HEK293 (cell line): ENCODE results near the gene TMEM222.

Experiments used
- CTCF ChIA-PET: fragments of 350-600 bp; formaldehyde crosslinking; extraction: SDS; loops from one replicate; lab custom pipeline; 2021; ENCODE audit warnings: antibody characterized with exemption; lab: Yijun Ruan, JAX
- POLR2A ChIA-PET: fragments of 300-600 bp; formaldehyde crosslinking; extraction: SDS; loops from one replicate; lab custom pipeline; 2020; ENCODE audit warnings: antibody characterized with exemption, inconsistent platforms; lab: Yijun Ruan, JAX
- H3K27ac ChIP-seq: fragments of 200-500 bp; sonication (Bioruptor generic); 2 replicates; pipeline ENCODE4 v1.5.1; 2014; ENCODE audit warnings: low read depth, low read length, control low read depth, inconsistent platforms; ENCODE audit errors: extremely low read depth
- H3K36me3 ChIP-seq, 2 experiments: fragments of 200-500 bp in 1 of 2; sonication (Bioruptor generic) in 1 of 2; 1 replicate in 1 of 2; 2 replicates in 1 of 2; pipeline ENCODE4 v1.5.1; 2014 to 2017; ENCODE audit warnings: inconsistent platforms in 2 of 2, low read length in 2 of 2; ENCODE audit not compliant: control insufficient read depth in 2 of 2, insufficient read depth in 1 of 2
- H3K4me1 ChIP-seq: fragments of 200-500 bp; sonication (Bioruptor generic); 2 replicates; pipeline ENCODE4 v1.5.1; 2014; ENCODE audit warnings: mild to moderate bottlenecking, low read length, inconsistent platforms; ENCODE audit not compliant: control insufficient read depth, insufficient read depth
- H3K4me3 ChIP-seq: 2 replicates; pipeline ENCODE4 v1.5.1; 2011; ENCODE audit warnings: low read depth, mild to moderate bottlenecking, control low read depth, low read length, moderate library complexity
- H3K9me3 ChIP-seq: fragments of 200-500 bp; sonication (Bioruptor generic); 2 replicates; pipeline ENCODE4 v1.5.1; 2014; ENCODE audit warnings: low read depth, low read length, inconsistent platforms; ENCODE audit not compliant: control insufficient read depth, insufficient read depth
- EGR2 ChIP-seq: fragments of 450-650 bp; formaldehyde crosslinking; IDR thresholded peaks from 2 replicates; pipeline ENCODE4 v1.5.1; 2016; ENCODE audit warnings: low read depth, missing biosample characterization, missing genetic modification characterization
- GLIS2 ChIP-seq: fragments of 450-650 bp; formaldehyde crosslinking; IDR thresholded peaks from 2 replicates; pipeline ENCODE4 v1.5.1; 2016; ENCODE audit warnings: missing biosample characterization, missing genetic modification characterization
- HOXA7 ChIP-seq: sonication (generic); formaldehyde crosslinking; IDR thresholded peaks from 2 replicates; pipeline ENCODE4 v1.8.1; 2022; ENCODE audit warnings: missing genetic modification reagents, borderline replicate concordance
- HOXC10 ChIP-seq: sonication (generic); formaldehyde crosslinking; IDR thresholded peaks from 2 replicates; pipeline ENCODE4 v1.8.1; 2023; ENCODE audit warnings: mild to moderate bottlenecking, missing genetic modification reagents
- MZF1 ChIP-seq: fragments of 450-650 bp; formaldehyde crosslinking; IDR thresholded peaks from 2 replicates; pipeline ENCODE4 v1.5.1; 2017; ENCODE audit warnings: missing biosample characterization, missing genetic modification characterization, borderline replicate concordance
- PRDM10 ChIP-seq: fragments of 450-650 bp; formaldehyde crosslinking; IDR thresholded peaks from 2 replicates; pipeline ENCODE4 v1.5.1; 2016; ENCODE audit warnings: missing biosample characterization, missing genetic modification characterization
- SALL2 ChIP-seq: fragments of 450-650 bp; formaldehyde crosslinking; IDR thresholded peaks from 2 replicates; pipeline ENCODE4 v1.5.0; 2017; ENCODE audit warnings: missing biosample characterization, mild to moderate bottlenecking, missing genetic modification characterization, borderline replicate concordance
- SP3 ChIP-seq: fragments of 450-650 bp; formaldehyde crosslinking; IDR thresholded peaks from 2 replicates; pipeline ENCODE4 v1.5.1; 2016; ENCODE audit warnings: missing biosample characterization, missing genetic modification characterization
- ZFP3 ChIP-seq: fragments of 450-650 bp; formaldehyde crosslinking; IDR thresholded peaks from 2 replicates; pipeline ENCODE4 v1.5.1; 2016; ENCODE audit warnings: low read depth, missing biosample characterization, missing genetic modification characterization
- ZNF148 ChIP-seq: fragments of 450-650 bp; formaldehyde crosslinking; IDR thresholded peaks from 2 replicates; pipeline ENCODE4 v1.5.0; 2017; ENCODE audit warnings: missing biosample characterization, missing genetic modification characterization, borderline replicate concordance
- ZNF223 ChIP-seq: fragments of 450-650 bp; formaldehyde crosslinking; IDR thresholded peaks from 2 replicates; pipeline ENCODE4 v1.5.1; 2016; ENCODE audit warnings: missing biosample characterization, missing genetic modification characterization
- ZNF266 ChIP-seq: fragments of 450-650 bp; formaldehyde crosslinking; IDR thresholded peaks from 2 replicates; pipeline ENCODE4 v1.5.1; 2016; ENCODE audit warnings: missing biosample characterization, missing genetic modification characterization, low read depth
- ZNF335 ChIP-seq: fragments of 450-650 bp; formaldehyde crosslinking; conservative IDR thresholded peaks from 2 replicates; pipeline ENCODE4 v1.5.1; 2016; ENCODE audit warnings: missing biosample characterization, missing genetic modification characterization
- ZNF366 ChIP-seq: fragments of 450-650 bp; formaldehyde crosslinking; conservative IDR thresholded peaks from 2 replicates; pipeline ENCODE4 v1.5.1; 2016; ENCODE audit warnings: missing biosample characterization, missing genetic modification characterization
- ZNF488 ChIP-seq: fragments of 450-650 bp; formaldehyde crosslinking; IDR thresholded peaks from 2 replicates; pipeline ENCODE4 v1.5.1; 2016; ENCODE audit warnings: missing biosample characterization, missing genetic modification characterization
- ZNF501 ChIP-seq: fragments of 450-650 bp; formaldehyde crosslinking; IDR thresholded peaks from 2 replicates; pipeline ENCODE4 v1.5.1; 2016; ENCODE audit warnings: missing biosample characterization, missing genetic modification characterization
- ZNF629 ChIP-seq: fragments of 450-650 bp; formaldehyde crosslinking; IDR thresholded peaks from 2 replicates; pipeline ENCODE4 v1.5.1; 2017; ENCODE audit warnings: missing biosample characterization, missing genetic modification characterization
- ZNF747 ChIP-seq: fragments of 450-650 bp; formaldehyde crosslinking; IDR thresholded peaks from 2 replicates; pipeline ENCODE4 v1.5.1; 2016; ENCODE audit warnings: missing biosample characterization, missing genetic modification characterization
- ZNF843 ChIP-seq: fragments of 450-650 bp; formaldehyde crosslinking; IDR thresholded peaks from 2 replicates; pipeline ENCODE4 v1.5.1; 2016; ENCODE audit warnings: missing biosample characterization, missing genetic modification characterization
- ZSCAN23 ChIP-seq: fragments of 450-650 bp; formaldehyde crosslinking; IDR thresholded peaks from 2 replicates; pipeline ENCODE4 v1.5.1; 2016; ENCODE audit warnings: missing biosample characterization, missing genetic modification characterization
- TF ChIP-seq, protein P1 (sequence below): fragments of 450-650 bp; formaldehyde crosslinking; IDR thresholded peaks from 2 replicates; pipeline ENCODE4 v1.5.1; 2016; ENCODE audit warnings: missing biosample characterization, missing genetic modification characterization, low read depth
- TF ChIP-seq, protein P2 (sequence below): fragments of 450-650 bp; formaldehyde crosslinking; IDR thresholded peaks from 2 replicates; pipeline ENCODE4 v1.5.1; 2016; ENCODE audit warnings: missing biosample characterization, missing genetic modification characterization
- TF ChIP-seq, protein P3 (sequence below): fragments of 450-650 bp; formaldehyde crosslinking; IDR thresholded peaks from 2 replicates; pipeline ENCODE4 v1.5.1; 2016; ENCODE audit warnings: missing biosample characterization, missing genetic modification characterization

The TMEM222 gene

DNA sequence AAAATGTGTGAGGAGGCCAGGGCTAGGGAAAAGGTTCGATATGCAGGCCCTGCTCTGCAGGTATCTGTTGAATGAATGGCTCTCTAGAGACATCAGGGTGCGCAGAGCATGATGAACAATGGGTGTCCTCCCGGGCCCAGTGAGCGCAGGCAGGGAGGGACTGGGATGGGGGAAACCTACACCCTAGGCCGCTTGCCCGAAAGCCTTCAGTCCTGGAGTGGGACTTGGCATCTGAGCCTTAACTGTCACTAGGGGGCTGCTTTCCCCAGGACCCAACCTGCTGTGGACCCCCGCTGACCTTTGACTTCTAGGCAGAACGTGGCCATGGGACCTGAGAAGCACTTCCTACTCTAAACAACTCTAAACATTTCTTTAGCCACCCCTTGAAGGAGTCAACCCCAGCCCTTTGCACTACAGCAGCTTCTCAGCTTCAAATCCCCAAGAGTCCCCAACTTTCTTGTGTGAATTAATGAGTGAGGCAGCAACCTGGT lies 45.2 kb downstream of the TMEM222 start:
- peak overlapping the region; percentile 78; the same call in 1 of the 2 replicates for H3K27ac ChIP-seq
- H3K4me1 ChIP-seq = peaks cover 2% of the 10 kb centered on the region; the same call in 1 of the 2 replicates
- no peak; the same call in 1 of the 2 replicates for TF ChIP-seq SP3 (tag by site-specific recombination)
- no peak for TF ChIP-seq MZF1 (tag by site-specific recombination)
- TF ChIP-seq EGR2 (tag by site-specific recombination) = no peak
- TF ChIP-seq ZSCAN23 (tag by site-specific recombination) = no peak
- no peak for TF ChIP-seq ZNF843 (tag by site-specific recombination)
- TF ChIP-seq, protein P1, sequence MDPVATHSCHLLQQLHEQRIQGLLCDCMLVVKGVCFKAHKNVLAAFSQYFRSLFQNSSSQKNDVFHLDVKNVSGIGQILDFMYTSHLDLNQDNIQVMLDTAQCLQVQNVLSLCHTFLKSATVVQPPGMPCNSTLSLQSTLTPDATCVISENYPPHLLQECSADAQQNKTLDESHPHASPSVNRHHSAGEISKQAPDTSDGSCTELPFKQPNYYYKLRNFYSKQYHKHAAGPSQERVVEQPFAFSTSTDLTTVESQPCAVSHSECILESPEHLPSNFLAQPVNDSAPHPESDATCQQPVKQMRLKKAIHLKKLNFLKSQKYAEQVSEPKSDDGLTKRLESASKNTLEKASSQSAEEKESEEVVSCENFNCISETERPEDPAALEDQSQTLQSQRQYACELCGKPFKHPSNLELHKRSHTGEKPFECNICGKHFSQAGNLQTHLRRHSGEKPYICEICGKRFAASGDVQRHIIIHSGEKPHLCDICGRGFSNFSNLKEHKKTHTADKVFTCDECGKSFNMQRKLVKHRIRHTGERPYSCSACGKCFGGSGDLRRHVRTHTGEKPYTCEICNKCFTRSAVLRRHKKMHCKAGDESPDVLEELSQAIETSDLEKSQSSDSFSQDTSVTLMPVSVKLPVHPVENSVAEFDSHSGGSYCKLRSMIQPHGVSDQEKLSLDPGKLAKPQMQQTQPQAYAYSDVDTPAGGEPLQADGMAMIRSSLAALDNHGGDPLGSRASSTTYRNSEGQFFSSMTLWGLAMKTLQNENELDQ (tag by site-specific recombination) = no peak
- no peak for TF ChIP-seq ZNF488 (tag by site-specific recombination)
- no peak for TF ChIP-seq PRDM10 (tag by site-specific recombination)
- 0 out of 2 replicates have a peak, but pooled peaks have one; percentile 4 for TF ChIP-seq ZNF366 (tag by site-specific recombination)
- TF ChIP-seq, protein P2, sequence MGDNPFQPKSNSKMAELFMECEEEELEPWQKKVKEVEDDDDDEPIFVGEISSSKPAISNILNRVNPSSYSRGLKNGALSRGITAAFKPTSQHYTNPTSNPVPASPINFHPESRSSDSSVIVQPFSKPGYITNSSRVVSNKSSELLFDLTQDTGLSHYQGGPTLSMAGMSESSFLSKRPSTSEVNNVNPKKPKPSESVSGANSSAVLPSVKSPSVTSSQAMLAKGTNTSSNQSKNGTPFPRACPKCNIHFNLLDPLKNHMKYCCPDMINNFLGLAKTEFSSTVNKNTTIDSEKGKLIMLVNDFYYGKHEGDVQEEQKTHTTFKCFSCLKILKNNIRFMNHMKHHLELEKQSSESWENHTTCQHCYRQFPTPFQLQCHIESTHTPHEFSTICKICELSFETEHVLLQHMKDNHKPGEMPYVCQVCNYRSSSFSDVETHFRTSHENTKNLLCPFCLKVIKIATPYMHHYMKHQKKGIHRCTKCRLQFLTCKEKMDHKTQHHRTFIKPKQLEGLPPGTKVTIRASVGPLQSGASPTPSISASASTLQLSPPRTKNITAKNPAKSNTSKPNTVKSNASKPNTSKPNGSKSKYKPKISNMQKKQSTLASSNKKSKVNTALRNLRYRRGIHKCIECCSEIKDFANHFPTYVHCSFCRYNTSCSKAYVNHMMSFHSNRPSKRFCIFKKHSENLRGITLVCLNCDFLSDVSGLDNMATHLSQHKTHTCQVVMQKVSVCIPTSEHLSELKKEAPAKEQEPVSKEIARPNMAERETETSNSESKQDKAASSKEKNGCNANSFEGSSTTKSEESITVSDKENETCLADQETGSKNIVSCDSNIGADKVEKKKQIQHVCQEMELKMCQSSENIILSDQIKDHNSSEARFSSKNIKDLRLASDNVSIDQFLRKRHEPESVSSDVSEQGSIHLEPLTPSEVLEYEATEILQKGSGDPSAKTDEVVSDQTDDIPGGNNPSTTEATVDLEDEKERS (tag by site-specific recombination) = no peak
- no peak for TF ChIP-seq ZFP3
- TF ChIP-seq, protein P3, sequence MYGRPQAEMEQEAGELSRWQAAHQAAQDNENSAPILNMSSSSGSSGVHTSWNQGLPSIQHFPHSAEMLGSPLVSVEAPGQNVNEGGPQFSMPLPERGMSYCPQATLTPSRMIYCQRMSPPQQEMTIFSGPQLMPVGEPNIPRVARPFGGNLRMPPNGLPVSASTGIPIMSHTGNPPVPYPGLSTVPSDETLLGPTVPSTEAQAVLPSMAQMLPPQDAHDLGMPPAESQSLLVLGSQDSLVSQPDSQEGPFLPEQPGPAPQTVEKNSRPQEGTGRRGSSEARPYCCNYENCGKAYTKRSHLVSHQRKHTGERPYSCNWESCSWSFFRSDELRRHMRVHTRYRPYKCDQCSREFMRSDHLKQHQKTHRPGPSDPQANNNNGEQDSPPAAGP (tag by site-specific recombination) = no peak
- TF ChIP-seq SALL2 = no peak
- no peak for TF ChIP-seq ZNF148 (tag by site-specific recombination)
- no peak for TF ChIP-seq ZNF629 (tag by site-specific recombination)
- no peak for TF ChIP-seq GLIS2 (tag by site-specific recombination)
- no peak for TF ChIP-seq ZNF266
- no peak for TF ChIP-seq HOXC10 (CRISPR knock-in tag)
- 0 out of 2 replicates have a peak, but pooled peaks have one; percentile 17 for TF ChIP-seq ZNF501 (tag by site-specific recombination)
- no peak for TF ChIP-seq ZNF747 (tag by site-specific recombination)
- TF ChIP-seq ZNF223 (tag by site-specific recombination) = peak; percentile 48; the same call in 1 of the 2 replicates
- TF ChIP-seq ZNF335 (tag by site-specific recombination) = peak; percentile 87
- TF ChIP-seq HOXA7 (CRISPR knock-in tag) = no peak

More for the DNA sequence above, 45.2 kb downstream of the TMEM222 start:
- CTCF ChIA-PET = interaction anchor here (0.6 to 5.1 kb wide), 20 partner anchors 9 to 302 kb away, joined by 3 to 84 read pairs (median 6); partner anchors contain the start of gene CD164L2
- Histone ChIP-seq H3K9me3 (no peaks in the 10 kb centered on the region), H3K4me3 (peak overlapping the region; percentile 60), H3K36me3 (peaks cover 0 to 20% of the 10 kb centered on the region in 2 experiments; a peak in 1 of 3 replicates)
- POLR2A ChIA-PET = interaction anchor here (0.7 to 2.6 kb wide), 11 partner anchors 10 to 406 kb away, joined by 3 to 23 read pairs (median 4); partner anchors contain the start of genes AHDC1, STX12, TMEM222 and WDTC1
